ENCODE results near the gene IPO9.
A peak's percentile ranks its signal among the peaks of the same experiment; 100 is the strongest.
"Not testable (repeated sequence)": the region's sequence is repeated elsewhere in the genome, so short reads cannot be mapped to it uniquely, and the experiment has no call there.

Gene IPO9

DNA sequence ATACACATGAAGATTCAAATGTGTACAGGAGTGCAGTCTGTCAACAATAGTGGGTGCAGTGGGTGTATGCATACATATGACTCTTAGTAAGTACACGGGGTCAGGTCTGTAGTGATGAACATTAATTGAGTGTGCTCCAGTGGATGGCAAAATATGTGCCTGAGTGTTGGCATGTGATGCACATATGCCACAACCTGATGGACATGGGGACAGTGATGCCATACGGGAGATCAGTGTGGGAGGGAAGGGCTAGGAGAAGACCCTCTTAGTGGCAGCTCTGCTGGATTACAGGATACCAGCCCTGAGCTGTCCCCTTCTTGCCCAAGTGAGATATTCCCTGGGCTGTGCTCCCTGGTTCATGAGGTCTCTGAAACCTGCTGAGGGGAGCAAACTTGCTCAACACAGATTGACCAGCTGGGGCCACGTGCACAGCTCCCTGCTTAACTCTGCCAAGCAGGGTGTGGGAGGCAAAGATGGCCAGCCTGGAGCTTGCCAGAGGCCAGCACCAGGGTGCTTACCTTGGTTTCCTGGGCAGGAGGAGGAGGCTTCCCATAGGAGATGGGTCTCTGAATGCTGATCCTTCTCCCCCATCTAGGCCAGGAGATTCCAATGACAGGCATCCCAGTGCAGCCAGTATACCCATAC is 62.0 kb downstream of the IPO9 start:
- no peak for DNase-seq

DNA sequence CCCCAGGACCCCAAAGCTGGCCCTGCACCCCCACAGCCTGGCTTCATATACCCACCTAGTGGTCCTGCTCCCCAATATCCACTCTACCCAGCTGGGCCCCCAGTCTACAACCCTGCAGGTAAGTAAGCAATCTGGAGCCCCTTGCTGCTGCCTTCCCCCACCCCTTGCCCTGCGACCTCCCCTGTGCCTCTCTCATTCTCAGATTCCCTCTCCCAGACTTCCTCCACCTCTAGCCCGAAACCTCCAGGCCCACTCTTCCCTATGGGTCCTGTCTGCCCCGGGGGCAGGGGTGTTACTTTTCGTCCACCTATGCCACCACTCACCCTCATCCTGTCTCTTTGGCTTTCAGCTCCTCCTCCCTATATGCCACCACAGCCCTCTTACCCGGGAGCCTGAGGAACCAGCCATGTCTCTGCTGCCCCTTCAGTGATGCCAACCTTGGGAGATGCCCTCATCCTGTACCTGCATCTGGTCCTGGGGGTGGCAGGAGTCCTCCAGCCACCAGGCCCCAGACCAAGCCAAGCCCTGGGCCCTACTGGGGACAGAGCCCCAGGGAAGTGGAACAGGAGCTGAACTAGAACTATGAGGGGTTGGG is 62.6 kb downstream of the IPO9 start:
- no peak for DNase-seq

DNA sequence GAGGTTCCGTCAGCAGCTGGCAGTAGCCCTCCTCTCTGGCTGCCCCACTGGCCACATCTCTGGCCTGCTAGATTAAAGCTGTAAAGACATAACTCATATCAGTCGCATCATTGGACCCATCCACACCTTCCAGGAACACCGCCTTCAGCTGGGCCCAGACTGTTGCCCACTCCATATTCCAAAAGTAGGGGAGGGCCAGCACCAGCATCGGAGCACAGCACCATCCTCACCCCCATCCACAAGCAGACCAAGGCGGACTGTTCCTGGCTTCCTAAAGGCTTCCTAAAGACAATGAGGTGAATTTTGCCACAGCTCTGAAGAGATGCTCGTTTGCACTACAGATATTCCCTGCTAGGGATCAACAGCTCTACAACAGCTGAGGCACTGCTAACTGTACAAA is 63.3 kb downstream of the IPO9 start:
- no peak for DNase-seq

DNA sequence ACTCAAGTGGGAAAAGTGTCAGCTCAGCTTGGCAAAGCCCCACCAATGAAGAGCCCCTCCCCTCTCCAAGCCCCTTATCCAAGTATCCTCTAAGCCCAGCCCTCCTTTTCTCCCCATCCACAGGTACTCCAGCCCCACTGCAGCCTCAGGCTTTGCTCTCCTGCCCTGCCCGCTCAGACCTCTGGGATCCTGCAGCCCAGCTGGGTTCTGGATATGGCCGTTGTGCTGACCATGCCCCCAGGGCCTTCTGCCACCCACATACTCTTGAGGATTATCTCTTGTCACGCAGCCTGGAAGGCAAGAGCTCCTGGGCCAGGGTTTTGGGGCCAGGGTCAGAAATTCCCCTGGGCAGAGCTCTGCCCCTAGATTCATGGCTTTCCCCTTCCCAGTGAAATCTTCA is 64.5 kb downstream of the IPO9 start:
- DNase-seq: no peak

DNA sequence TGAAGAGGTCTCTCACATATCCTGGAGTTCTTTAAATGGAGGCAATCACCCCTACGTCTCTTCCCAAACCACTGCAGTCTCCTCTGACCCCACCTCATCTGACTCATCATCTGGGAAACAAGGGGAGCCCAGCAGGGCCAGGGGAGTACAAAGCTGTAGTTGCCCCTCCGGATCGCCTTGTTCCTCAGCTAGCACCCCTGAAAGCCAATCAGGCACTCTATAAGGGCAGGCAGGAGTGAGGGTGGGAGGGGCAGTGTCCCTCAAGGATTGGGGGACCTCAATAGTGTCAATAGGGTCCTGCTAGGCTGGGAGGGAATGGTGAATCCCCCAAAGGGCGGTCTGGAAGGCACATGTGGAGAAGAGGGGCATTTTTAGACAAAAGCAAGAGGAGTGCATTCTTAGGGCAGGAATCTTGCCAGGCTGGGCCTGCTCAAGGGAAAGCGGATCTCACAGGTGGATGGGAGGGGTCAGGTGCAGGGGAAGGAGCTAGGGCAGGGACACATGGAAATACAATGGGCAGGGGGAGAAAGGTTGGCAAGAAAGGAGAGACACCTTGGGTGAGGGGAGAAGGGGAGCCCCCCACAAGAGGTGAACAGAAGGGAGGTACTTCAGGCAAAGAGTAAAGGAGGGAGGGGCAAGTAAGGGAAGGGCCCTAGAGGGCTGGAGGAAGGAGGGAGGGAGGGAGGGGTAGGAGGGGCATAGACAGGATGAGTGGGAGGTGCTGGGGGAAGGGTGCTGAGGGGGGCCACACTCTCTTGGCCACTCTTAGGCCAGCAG is 65.6 kb downstream of the IPO9 start:
- DNase-seq: no peak

DNA sequence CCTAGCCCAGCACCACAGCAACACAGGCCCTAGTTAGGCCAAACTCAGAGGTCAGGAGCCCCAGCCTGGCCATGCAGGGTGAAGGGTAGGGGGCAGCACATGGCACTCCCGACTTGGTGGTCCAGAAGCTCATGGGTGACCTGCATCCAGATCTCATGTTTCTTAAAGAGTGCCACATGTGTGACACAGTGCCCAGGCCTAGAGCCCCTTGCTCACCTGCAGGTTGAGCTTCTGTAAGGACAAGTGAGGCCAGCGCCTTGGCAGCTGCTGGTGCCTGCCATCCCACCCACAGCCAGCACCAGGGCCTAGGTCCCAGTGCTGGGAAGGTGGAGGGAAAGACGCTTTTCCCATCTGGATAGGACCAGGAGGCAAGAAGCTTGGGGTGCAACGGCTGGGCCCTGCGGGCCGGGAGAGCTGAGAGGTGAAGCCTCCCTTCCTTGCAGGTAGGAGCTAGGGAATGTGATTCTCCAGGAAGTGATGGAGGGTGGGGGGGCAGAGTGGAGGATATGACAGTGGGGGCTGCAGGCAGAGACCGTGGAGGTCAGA is 66.2 kb downstream of the IPO9 start:
- DNase-seq: no peak

DNA sequence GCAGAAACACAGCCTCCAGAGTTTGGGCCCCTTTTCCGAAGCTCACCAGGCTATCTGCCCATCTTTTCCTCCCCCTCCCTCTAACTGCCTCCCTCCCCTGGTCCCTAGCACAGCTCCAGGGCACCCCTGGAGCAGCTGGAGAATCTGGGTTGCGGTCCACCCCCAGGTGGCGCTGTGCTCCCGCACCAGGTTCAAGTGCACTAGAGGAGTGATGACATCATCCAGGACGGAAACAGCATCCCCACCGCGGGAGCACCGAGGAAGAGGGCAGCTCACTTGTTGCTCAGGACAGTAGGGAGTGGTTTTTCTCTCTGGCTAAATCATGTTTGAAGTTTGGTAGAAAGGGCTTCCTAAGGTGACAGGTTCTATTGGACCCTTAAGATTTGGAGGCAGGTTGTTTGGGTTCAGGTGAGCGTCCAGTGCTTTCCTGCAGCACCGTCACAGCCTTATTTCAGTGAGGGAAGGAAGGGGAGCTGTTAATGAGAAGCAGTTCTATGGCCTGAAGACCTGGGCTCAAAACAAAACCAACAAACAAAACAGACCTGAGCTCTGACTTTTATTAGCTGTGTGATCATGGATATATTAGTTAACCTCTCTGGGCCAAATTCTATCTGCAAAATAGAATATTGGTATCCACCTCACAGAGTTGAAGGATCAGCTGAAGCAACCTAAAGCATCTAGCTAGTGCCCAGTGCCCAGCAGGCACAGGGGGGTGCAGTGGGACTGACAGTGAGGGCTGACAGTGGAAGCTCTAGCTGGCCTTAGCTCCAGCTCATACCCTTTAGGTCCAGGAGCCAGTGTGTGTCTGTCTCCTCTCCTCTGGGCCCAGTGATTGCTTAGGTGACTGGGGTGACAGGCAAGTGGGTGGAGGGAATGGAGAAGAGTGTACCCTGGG is 67.2 kb downstream of the IPO9 start:
- peak; percentile 49 to 69 (median 58) for DNase-seq

DNA sequence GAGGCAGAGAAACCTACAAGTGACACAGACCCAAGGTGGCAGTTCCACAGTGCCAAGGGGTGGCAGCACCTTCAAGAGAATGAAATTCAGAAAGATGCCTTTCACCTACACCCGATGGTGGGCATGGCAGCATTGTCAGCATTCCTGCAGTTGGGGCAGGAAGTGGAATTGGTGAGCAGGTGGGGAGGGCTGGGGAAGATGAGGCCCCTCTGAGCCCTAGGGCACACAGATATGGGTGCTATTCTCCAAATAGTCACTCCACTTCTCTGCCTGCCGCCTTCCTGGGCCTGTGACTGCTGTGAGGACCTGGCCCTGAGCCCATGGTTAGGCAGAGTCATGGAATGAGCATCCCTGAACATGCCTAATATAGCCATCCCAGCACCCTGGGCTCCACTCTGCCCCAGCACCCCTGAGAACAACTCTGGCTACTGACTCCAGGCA is 68.0 kb downstream of the IPO9 start:
- no peak for DNase-seq

DNA sequence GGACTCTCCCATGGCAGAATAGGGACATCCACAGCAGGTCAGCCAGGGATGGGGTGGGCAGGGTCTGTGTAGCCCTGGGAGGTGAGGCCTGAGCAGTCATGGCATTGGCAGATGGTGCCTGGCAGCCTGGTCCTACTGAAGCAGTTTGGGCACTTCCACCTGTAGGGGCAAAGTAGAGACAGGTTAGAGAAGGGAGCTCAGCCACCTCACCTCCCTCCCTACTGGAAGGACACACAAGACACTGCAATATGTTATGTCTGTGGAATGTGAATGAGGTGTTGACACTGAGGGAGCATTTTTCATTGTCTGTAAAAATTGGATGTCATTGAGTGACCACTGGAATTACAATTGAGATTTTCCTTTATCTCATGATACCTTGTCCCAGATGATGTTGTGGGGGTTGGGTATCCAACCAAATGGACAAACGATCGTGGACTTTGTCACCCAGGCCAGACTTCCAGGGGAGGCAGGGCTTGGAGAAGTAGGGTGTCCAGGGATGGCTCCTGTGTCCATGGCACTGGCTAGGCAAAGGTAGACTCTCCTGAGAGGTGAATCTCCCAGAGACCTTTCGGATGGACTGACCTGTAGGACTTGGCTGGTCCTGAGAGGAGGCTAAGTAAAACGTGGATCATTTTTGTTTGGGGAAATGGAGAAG is 69.4 kb downstream of the IPO9 start:
- DNase-seq: no peak

DNA sequence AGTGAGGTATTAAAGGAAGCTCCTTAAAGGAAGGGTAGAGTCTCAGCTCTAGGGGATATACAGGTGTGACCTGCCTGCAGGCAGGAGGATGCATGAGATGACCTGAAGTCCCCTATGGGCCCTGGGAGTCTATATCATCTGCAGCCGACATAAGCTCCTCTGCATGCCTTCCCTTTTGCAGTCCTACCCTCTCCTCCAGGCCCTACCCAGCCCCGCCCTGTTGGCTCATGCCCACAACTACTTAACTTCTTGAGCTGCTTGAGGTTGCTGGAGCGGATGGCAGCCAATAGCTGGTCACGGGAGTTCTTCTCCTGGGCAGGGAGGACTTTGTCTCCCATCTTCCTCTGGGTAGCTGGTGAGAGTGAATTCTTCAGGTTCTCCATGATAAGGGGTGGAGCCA is 70.0 kb downstream of the IPO9 start:
- no peak for DNase-seq

DNA sequence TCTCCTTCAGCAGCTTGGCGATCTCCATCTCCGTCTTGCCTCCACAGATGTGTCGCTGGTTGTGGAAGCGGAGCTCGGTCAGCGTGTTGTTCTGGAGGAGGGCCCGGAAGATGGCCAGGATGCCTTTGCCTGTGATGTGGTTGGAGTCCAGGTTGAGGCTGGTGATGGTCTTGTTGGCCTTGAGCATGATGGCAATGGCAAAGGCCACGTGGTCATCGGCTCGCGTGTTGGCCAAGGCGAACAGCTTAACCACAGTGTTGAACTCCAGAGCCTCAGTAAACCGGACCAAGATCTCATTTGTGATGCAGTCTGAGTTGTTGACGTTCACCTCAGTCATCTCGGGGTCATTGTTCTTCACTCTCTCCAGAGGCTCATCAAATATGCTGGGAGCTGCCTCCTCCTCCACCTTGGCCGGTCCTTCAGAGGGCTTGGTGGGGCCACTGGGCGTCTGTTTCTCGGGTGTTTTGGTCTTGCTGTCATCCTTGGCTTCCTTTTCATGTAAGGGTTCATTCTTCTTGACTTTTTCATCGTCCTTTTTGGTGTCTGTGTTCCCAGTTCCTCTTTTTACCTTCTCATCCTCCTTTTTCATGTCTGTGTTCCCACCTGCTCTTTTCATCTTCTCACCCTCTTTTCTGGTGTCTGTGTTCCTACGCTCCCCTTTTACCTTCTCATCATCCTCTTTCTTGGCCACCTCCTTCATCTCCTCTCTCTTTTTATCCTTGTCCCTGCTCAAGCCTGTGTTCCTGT is 70.9 kb downstream of the IPO9 start:
- no peak for DNase-seq

DNA sequence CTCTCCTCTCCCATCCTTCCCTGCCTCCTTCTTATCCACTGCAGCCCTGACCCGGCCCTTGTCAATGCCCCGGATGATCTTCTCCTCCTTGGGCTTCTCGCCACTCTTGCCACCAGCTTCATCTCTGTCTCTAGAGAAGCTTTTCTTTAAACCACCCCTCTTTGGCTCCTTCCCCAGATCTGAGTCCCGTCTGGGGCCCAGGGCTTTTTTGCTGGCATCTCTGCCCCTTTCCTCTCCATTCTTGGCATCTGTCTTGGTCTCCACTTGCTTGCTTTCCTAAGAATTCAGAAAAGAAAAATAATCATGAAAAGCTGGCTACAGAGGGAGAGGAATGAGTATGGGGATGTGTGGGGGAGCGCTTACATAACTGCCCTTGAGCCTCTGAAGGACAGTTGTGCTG is 71.5 kb downstream of the IPO9 start:
- DNase-seq: no peak

DNA sequence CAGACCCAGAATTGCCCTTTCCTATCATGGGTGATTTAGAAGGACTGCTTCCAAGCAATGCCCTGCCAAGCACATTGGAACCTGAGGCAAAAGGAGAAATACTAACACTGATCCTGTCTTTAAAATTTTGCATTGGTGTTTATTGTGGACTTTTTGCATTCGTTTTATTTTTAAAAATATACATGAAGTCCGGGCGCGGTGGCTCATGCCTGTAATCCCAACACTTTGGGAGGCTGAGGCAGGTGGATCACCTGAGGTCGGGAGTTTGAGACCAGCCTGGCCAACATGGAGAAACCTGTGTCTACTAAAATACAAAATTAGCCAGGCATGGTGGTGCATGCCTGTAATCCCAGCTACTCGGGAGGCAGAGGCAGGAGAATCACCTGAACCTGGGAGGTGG is 72.1 kb downstream of the IPO9 start:
- not testable (repeated sequence) for DNase-seq

DNA sequence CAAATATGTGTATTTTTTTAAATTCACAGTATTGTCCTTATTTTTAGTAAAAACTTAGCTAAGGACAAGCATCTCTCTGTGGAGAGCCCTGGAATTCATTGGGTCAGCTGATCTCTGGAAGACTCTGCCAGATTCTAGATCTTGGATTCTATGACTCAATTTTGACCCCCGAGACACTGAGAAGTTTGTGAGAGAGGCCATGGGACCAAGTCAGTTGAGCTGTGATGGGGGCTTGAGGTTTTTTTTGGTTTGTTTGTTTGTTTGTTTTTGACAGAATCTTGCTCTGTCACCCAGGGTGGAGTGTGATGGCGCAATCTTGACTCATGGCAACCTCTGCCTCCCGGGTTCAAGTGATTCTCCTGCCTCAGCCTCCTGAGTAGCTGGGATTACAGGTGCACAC is 73.2 kb downstream of the IPO9 start:
- no peak for DNase-seq

DNA sequence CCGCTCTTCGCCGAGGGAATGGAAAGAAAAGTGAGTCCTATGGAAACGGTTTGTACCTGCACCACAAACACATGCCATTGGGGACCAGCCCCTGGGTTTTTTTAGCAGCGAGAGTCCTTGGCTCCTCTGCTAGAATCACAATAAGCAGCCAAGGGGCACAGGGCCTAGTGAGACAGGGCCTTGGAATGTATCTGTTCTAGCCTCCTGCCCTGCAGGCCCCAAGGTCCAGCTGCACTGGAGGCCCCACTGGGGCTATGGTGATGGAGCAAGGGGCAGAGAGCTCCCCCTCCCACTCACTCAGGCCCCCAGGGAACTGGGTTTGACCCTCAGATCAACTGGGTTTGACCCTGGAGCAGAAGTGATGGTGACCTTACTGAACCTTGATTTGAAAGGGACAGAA is 74.2 kb downstream of the IPO9 start:
- DNase-seq: no peak

DNA sequence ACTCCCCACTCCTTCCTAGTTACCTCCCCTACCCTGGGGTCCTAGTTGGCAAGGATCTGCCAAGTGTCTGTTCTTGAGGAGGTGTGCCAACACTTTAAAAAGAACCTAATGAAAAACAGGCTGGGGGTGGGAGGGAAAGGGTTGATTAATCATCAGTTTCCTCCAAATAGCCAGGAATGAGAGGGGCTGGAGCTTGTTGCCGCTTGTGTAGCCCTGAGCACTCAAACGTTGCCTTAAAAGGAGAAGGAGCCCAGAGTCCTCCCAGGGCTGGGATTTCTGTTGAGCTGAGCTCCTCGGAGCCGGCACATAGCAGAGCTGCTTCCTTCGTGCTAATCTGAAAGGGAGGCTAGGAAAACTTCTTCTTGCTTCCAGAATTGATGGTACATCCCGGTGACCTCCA is 75.6 kb downstream of the IPO9 start:
- DNase-seq: no peak

DNA sequence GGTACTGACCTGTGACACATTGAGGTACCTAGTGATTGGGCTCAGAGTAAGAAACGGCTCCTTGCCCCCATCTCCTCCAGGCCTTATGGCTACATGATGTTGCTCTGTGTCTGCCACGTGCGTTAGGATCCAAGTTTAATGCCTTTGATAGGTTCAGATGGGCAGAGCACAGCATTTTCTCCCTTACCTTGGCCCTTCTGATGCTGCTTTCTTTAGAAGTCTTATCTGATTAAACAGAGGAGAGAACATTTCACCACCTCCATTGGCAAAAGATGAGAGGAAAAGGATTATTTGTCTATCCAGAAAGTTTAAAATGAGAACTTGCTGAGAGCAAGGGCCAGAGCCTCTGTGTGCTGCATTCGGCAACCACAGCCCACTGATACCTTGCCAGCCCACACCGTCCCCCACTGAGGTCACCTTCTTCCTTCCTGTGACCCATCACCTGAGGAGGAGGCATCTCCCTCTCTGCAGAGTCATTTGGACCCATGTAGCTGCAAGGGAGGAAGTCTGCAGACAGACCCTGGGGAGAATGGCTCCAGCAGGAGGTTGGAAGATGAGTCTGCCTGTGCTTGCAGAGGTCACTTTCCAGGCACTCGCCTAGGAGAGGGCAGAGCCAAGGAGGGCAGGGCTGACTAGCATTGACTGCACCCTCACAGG is 76.4 kb downstream of the IPO9 start:
- DNase-seq: no peak

DNA sequence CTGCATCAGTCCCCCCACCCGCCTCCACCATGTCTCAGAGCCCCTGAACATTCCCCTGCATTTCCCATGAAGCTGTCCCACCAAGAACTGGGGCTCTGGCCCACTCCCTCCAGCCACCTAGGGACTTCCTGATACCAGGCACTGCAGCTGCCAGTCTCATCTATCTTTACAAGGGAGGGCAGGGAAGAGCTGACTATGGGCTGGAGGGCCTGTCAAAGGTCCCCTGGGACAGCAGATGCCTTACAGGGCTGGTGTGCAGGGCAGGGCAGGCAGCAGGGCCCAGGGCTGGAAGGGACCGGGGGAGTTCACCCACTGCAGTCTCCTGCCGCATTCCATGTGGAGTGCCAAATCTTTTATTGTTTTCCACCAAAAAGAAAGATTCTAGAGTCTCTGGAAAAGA is 77.4 kb downstream of the IPO9 start:
- DNase-seq: no peak

DNA sequence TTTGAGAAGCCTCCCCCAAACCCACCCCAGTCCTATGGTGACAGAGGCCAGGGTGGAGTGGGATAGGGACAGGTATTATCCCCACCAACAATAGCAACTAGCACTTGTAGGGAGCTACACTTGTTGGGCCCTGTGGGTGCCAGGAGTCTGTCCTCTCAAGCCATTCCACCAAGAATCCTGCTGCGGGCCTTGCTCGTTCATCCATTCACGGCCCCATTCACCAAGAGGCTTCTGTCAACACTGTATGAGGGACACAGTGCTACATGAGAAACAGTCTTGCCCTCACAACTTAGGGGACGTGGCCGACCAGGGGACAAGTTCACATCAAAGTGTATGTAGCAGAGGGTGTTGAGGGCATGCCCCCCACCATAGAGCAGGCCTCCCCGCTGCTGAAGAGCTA is 78.7 kb downstream of the IPO9 start:
- no peak for DNase-seq

DNA sequence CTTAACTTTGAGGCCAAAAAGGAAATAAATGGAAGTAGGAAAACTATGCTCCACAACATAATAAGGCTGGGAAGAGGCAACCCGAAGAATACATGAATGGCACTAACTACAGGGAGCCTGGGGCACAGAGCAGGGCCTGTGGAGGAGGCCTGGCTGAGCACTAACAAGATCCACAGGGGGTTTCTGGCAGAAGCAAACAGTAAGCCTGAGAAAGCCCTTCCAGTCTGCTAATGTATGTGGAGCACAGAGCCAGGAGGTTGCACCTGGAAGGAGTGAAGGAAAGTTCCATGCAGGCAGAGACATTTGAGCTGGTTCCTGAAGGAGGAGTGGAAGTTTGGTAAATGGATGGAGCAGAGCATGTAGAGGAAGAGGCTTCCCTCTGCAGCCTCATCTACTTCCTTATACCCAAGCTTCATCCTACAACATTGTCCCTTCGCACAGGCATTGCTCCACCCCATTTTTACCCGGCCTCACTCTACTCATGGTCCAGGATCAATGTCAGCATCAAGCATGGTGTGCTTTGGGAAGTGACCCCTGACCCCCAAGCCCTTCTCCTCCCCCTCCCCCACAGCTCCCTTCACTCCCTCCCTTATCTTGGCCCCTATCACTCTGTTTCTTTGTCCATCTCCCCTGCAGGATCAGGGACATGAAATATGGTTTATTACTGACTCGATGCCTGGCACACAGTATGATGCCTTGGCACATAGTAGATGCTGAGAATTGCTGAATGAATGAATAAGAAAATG is 83.0 kb downstream of the IPO9 start:
- no peak for DNase-seq

Measured in activated CD4-positive, CD25-positive, alpha-beta regulatory T cell (primary cell).